HepG2 (cell line): ENCODE measurements around the gene PBX2. TPM values are rescaled to one million over a fixed set of nuclear protein-coding genes. Genes with fewer than 3 reads are reported as not detected.

Experiments
- IKZF1 ChIP-seq: fragments of 450-650 bp; IDR thresholded peaks from 2 replicates; pipeline ENCODE4 v1.7.1; 2016
- KLF11 ChIP-seq: IDR thresholded peaks from 2 replicates; pipeline ENCODE4 v1.6.1; 2016; ENCODE audit warnings: missing compliant biosample characterization
- SIX4 ChIP-seq: sonication (generic); formaldehyde crosslinking; IDR thresholded peaks from 2 replicates; pipeline ENCODE4 v1.4.0; 2020; ENCODE audit warnings: missing genetic modification reagents
- SP1 ChIP-seq, 2 experiments: fragments of 450-650 bp in 1 of 2; sonication (generic) in 1 of 2; formaldehyde crosslinking in 1 of 2; IDR thresholded peaks; 2 replicates each; pipeline versions ENCODE4 v1.4.0 to v1.6.1; 2016 to 2020; ENCODE audit warnings: missing genetic modification reagents in 1 of 2
- TMF1 ChIP-seq: sonication (generic); formaldehyde crosslinking; IDR thresholded peaks from 2 replicates; pipeline ENCODE4 v1.8.1; 2022; ENCODE audit warnings: low read depth, missing genetic modification reagents
- TOE1 ChIP-seq: sonication (generic); formaldehyde crosslinking; IDR thresholded peaks from 2 replicates; pipeline ENCODE4 v1.4.0; 2020; ENCODE audit warnings: mild to moderate bottlenecking, missing genetic modification reagents
- ZNF326 ChIP-seq: sonication (generic); formaldehyde crosslinking; IDR thresholded peaks from 2 replicates; pipeline ENCODE4 v1.4.0; 2020; ENCODE audit warnings: missing genetic modification reagents, borderline replicate concordance
- polyA plus RNA-seq, 8 experiments: library from polyadenylated mRNA; depleted of rRNA in 3 of 8; stranded (reverse) in 7 of 8; unstranded in 1 of 8; fragments of >200 nt; fragmentation: Illumina TruSeq in 4 of 8; extraction: Trizol in 4 of 8; gene quantifications; 2 replicates each; pipeline versions ENCODE4 v1.2.1 to v1.2.3, GENCODE V29; 2011 to 2016; ENCODE audit warnings: low read depth in 4 of 8, missing spikeins in 1 of 8, mixed read lengths in 1 of 8; ENCODE audit not compliant: insufficient read depth in 1 of 8
- total RNA-seq, 5 experiments: library from RNA; depleted of rRNA; stranded (reverse); fragments of >200 nt; fragmentation: Illumina TruSeq; extraction: Trizol; gene quantifications; 2 replicates each; pipeline ENCODE4 v1.2.3, GENCODE V29; 2016; ENCODE audit warnings: low read depth in 1 of 5
- TF ChIP-seq, protein P1 (sequence below): sonication (generic); formaldehyde crosslinking; IDR thresholded peaks from 2 replicates; pipeline ENCODE4 v1.4.0; 2020; ENCODE audit warnings: missing genetic modification reagents
- TF ChIP-seq, protein P2 (sequence below): sonication (generic); formaldehyde crosslinking; conservative IDR thresholded peaks from 2 replicates; pipeline ENCODE4 v1.4.0; 2020; ENCODE audit warnings: missing genetic modification reagents
- TF ChIP-seq, protein P3 (sequence below): fragments of 450-650 bp; IDR thresholded peaks from 2 replicates; pipeline ENCODE4 v1.6.1; 2017; ENCODE audit warnings: mild to moderate bottlenecking
- TF ChIP-seq, protein P4 (sequence below): sonication (generic); formaldehyde crosslinking; IDR thresholded peaks from 2 replicates; pipeline ENCODE4 v1.5.1; 2020; ENCODE audit warnings: missing genetic modification reagents, mild to moderate bottlenecking, borderline replicate concordance

The PBX2 gene
- total and polyA plus RNA-seq, 2 of the 13 experiments (the other 11 are each of a cell fraction or from before 2014, with no cell fraction given) = 42.3 to 77.8 TPM

DNA sequence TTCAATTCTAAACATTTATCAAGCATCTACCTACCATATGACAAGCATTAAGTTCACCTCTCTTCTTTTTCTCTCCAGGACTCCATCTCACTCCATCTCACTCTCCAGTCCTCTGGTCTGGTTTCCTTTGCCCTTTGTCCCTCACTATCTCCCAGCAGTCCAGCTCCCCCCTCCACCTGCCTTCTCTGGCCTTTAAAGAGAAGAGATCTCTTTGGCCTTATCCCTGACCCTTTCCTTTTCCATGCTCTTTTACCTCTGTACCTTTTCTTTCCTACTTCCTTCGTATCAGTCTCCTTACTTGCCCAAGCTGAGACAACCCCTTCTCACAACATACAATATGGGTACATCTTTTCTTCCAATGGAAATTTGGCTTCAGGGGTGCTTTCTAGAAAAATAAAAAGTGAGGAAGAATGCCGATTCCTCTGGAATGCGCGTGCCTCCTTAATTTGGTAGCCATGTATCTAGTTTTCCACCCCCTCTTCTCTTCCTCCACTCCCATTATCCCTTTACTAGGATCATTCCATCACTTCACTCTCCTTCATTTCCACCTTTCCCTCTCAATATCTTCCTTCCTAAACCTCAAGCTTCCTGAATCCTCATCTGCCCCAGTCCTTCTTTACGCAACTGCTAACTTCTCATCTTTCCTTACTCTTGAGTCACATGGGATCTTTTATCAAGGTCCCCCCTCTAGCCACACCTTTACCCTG, 13.4 kb downstream of the PBX2 start (continued):
- TF ChIP-seq, protein P1, sequence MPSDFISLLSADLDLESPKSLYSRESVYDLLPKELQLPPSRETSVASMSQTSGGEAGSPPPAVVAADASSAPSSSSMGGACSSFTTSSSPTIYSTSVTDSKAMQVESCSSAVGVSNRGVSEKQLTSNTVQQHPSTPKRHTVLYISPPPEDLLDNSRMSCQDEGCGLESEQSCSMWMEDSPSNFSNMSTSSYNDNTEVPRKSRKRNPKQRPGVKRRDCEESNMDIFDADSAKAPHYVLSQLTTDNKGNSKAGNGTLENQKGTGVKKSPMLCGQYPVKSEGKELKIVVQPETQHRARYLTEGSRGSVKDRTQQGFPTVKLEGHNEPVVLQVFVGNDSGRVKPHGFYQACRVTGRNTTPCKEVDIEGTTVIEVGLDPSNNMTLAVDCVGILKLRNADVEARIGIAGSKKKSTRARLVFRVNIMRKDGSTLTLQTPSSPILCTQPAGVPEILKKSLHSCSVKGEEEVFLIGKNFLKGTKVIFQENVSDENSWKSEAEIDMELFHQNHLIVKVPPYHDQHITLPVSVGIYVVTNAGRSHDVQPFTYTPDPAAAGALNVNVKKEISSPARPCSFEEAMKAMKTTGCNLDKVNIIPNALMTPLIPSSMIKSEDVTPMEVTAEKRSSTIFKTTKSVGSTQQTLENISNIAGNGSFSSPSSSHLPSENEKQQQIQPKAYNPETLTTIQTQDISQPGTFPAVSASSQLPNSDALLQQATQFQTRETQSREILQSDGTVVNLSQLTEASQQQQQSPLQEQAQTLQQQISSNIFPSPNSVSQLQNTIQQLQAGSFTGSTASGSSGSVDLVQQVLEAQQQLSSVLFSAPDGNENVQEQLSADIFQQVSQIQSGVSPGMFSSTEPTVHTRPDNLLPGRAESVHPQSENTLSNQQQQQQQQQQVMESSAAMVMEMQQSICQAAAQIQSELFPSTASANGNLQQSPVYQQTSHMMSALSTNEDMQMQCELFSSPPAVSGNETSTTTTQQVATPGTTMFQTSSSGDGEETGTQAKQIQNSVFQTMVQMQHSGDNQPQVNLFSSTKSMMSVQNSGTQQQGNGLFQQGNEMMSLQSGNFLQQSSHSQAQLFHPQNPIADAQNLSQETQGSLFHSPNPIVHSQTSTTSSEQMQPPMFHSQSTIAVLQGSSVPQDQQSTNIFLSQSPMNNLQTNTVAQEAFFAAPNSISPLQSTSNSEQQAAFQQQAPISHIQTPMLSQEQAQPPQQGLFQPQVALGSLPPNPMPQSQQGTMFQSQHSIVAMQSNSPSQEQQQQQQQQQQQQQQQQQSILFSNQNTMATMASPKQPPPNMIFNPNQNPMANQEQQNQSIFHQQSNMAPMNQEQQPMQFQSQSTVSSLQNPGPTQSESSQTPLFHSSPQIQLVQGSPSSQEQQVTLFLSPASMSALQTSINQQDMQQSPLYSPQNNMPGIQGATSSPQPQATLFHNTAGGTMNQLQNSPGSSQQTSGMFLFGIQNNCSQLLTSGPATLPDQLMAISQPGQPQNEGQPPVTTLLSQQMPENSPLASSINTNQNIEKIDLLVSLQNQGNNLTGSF = no peak
- TF ChIP-seq, protein P2, sequence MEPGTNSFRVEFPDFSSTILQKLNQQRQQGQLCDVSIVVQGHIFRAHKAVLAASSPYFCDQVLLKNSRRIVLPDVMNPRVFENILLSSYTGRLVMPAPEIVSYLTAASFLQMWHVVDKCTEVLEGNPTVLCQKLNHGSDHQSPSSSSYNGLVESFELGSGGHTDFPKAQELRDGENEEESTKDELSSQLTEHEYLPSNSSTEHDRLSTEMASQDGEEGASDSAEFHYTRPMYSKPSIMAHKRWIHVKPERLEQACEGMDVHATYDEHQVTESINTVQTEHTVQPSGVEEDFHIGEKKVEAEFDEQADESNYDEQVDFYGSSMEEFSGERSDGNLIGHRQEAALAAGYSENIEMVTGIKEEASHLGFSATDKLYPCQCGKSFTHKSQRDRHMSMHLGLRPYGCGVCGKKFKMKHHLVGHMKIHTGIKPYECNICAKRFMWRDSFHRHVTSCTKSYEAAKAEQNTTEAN (CRISPR knock-in tag) = no peak
- TF ChIP-seq SIX4 (CRISPR knock-in tag) = no peak
- TF ChIP-seq TOE1 (CRISPR knock-in tag) = peak; percentile 24; the same call in 1 of the 2 replicates
- TF ChIP-seq SP1 (IDR thresholded peaks at IDR 0.05) = no peak
- no peak for TF ChIP-seq SP1 (CRISPR knock-in tag; IDR thresholded peaks at IDR 0.05)
- TF ChIP-seq TMF1 (CRISPR knock-in tag) = no peak
- TF ChIP-seq KLF11 (CRISPR knock-in tag) = no peak
- TF ChIP-seq IKZF1 = no peak
- no peak for TF ChIP-seq ZNF326 (CRISPR knock-in tag)
- TF ChIP-seq, protein P3, sequence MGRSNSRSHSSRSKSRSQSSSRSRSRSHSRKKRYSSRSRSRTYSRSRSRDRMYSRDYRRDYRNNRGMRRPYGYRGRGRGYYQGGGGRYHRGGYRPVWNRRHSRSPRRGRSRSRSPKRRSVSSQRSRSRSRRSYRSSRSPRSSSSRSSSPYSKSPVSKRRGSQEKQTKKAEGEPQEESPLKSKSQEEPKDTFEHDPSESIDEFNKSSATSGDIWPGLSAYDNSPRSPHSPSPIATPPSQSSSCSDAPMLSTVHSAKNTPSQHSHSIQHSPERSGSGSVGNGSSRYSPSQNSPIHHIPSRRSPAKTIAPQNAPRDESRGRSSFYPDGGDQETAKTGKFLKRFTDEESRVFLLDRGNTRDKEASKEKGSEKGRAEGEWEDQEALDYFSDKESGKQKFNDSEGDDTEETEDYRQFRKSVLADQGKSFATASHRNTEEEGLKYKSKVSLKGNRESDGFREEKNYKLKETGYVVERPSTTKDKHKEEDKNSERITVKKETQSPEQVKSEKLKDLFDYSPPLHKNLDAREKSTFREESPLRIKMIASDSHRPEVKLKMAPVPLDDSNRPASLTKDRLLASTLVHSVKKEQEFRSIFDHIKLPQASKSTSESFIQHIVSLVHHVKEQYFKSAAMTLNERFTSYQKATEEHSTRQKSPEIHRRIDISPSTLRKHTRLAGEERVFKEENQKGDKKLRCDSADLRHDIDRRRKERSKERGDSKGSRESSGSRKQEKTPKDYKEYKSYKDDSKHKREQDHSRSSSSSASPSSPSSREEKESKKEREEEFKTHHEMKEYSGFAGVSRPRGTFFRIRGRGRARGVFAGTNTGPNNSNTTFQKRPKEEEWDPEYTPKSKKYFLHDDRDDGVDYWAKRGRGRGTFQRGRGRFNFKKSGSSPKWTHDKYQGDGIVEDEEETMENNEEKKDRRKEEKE = no peak
- TF ChIP-seq, protein P4, sequence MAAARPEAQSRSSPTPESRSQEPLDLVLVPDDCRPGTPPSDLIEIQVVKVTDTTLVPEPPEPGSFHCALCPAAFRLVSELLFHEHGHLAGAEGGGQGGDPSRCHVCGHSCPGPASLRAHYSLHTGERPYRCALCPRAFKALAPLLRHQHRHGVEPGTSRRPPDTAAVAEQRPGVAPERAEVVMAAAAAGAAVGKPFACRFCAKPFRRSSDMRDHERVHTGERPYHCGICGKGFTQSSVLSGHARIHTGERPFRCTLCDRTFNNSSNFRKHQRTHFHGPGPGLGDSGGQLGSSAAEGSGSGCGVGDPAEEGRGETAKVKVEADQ (CRISPR knock-in tag) = peak; percentile 26; the same call in 1 of the 2 replicates
